IPS-15b (cell line): ENCODE data around the gene CDC42BPA.
"Not testable (repeated sequence)": the region's sequence is repeated elsewhere in the genome, so short reads cannot be mapped to it uniquely, and the experiment has no call there.

Source experiments
- H3K27me3 ChIP-seq: one replicate; pipeline ENCODE4 v1.6.1; 2013; ENCODE audit warnings: low read length; ENCODE audit not compliant: control insufficient read depth, insufficient read depth
- H3K36me3 ChIP-seq: one replicate; pipeline ENCODE4 v1.6.1; 2013; ENCODE audit warnings: low read length; ENCODE audit not compliant: control insufficient read depth, insufficient read depth
- H3K4me1 ChIP-seq: one replicate; pipeline ENCODE4 v1.6.1; 2013; ENCODE audit warnings: mild to moderate bottlenecking, low read length; ENCODE audit not compliant: control insufficient read depth, insufficient read depth
- H3K4me3 ChIP-seq: one replicate; pipeline ENCODE4 v1.5.1; 2013; ENCODE audit warnings: low read depth, low read length
- H3K9ac ChIP-seq: one replicate; pipeline ENCODE4 v1.6.1; 2013; ENCODE audit warnings: low read depth, mild to moderate bottlenecking, low read length
- H3K9me3 ChIP-seq: one replicate; pipeline ENCODE4 v1.6.1; 2013; ENCODE audit warnings: mild to moderate bottlenecking, low read length; ENCODE audit not compliant: control insufficient read depth, insufficient read depth

CDC42BPA gene

GRCh38 chr1:227006226-227006796 lies 312.0 kb downstream of the CDC42BPA start:
- no peaks in the 10 kb centered on the region for H3K36me3 ChIP-seq
- H3K4me3 ChIP-seq = no peak overlapping the region
- no peak overlapping the region for H3K9ac ChIP-seq
- no peaks in the 10 kb centered on the region for H3K4me1 ChIP-seq
- no peaks in the 10 kb centered on the region for H3K9me3 ChIP-seq
- H3K27me3 ChIP-seq = no peaks in the 10 kb centered on the region

GRCh38 chr1:227004796-227005195 lies 313.5 kb downstream of the CDC42BPA start:
- no peaks in the 10 kb centered on the region for H3K4me1 ChIP-seq
- no peaks in the 10 kb centered on the region for H3K36me3 ChIP-seq
- no peaks in the 10 kb centered on the region for H3K9me3 ChIP-seq
- H3K9ac ChIP-seq = no peak overlapping the region
- H3K27me3 ChIP-seq = no peaks in the 10 kb centered on the region
- no peak overlapping the region for H3K4me3 ChIP-seq

- H3K9ac ChIP-seq = no peak overlapping the region
- H3K4me3 ChIP-seq = no peak overlapping the region
- H3K27me3 ChIP-seq = no peaks in the 10 kb centered on the region
- no peaks in the 10 kb centered on the region for H3K4me1 ChIP-seq
- H3K9me3 ChIP-seq = no peaks in the 10 kb centered on the region
- H3K36me3 ChIP-seq = no peaks in the 10 kb centered on the region
These were observed 315.1 kb downstream of the CDC42BPA start for GRCh38 chr1:227003165-227003564.

GRCh38 chr1:227002531-227003049 lies 315.7 kb downstream of the CDC42BPA start:
- Histone ChIP-seq H3K4me3 (no peak overlapping the region), H3K4me1 (no peaks in the 10 kb centered on the region), H3K9ac (no peak overlapping the region), H3K27me3 (no peaks in the 10 kb centered on the region), H3K36me3 (no peaks in the 10 kb centered on the region), H3K9me3 (no peaks in the 10 kb centered on the region)

GRCh38 chr1:226999579-226999978 lies 318.7 kb downstream of the CDC42BPA start:
- not testable (repeated sequence) for H3K9me3 ChIP-seq, H3K27me3 ChIP-seq, H3K4me1 ChIP-seq, H3K4me3 ChIP-seq, H3K9ac ChIP-seq, H3K36me3 ChIP-seq

GRCh38 chr1:226995365-226996332 lies 322.6 kb downstream of the CDC42BPA start:
- Histone ChIP-seq H3K4me1 (no peaks in the 10 kb centered on the region), H3K27me3 (no peaks in the 10 kb centered on the region)

GRCh38 chr1:226994586-226995364 lies 323.5 kb downstream of the CDC42BPA start:
- Histone ChIP-seq H3K9me3 (no peaks in the 10 kb centered on the region), H3K27me3 (no peaks in the 10 kb centered on the region), H3K9ac (no peak overlapping the region), H3K4me1 (no peaks in the 10 kb centered on the region), H3K4me3 (no peak overlapping the region), H3K36me3 (no peaks in the 10 kb centered on the region)

More at GRCh38 chr1:226995365-226996332, 322.6 kb downstream of the CDC42BPA start:
- no peaks in the 10 kb centered on the region for H3K9me3 ChIP-seq
- H3K9ac ChIP-seq = no peak overlapping the region
- no peaks in the 10 kb centered on the region for H3K36me3 ChIP-seq
- no peak overlapping the region for H3K4me3 ChIP-seq

- Histone ChIP-seq H3K4me1 (no peaks in the 10 kb centered on the region), H3K27me3 (no peaks in the 10 kb centered on the region), H3K9me3 (no peaks in the 10 kb centered on the region), H3K9ac (no peak overlapping the region), H3K4me3 (no peak overlapping the region), H3K36me3 (no peaks in the 10 kb centered on the region)
These were observed 324.3 kb downstream of the CDC42BPA start for GRCh38 chr1:226993814-226994585.

GRCh38 chr1:226991920-226992319 lies 326.4 kb downstream of the CDC42BPA start:
- no peaks in the 10 kb centered on the region for H3K4me1 ChIP-seq
- no peaks in the 10 kb centered on the region for H3K36me3 ChIP-seq
- H3K9ac ChIP-seq = no peak overlapping the region
- no peaks in the 10 kb centered on the region for H3K9me3 ChIP-seq
- no peak overlapping the region for H3K4me3 ChIP-seq
- H3K27me3 ChIP-seq = no peaks in the 10 kb centered on the region

GRCh38 chr1:226990133-226990716 lies 328.1 kb downstream of the CDC42BPA start:
- H3K9ac ChIP-seq = no peak overlapping the region

More at GRCh38 chr1:226990133-226990716, 328.1 kb downstream of the CDC42BPA start:
- H3K27me3 ChIP-seq = no peaks in the 10 kb centered on the region
- H3K4me1 ChIP-seq = no peaks in the 10 kb centered on the region
- no peaks in the 10 kb centered on the region for H3K9me3 ChIP-seq
- no peak overlapping the region for H3K4me3 ChIP-seq
- no peaks in the 10 kb centered on the region for H3K36me3 ChIP-seq
